Esophagus squamous epithelium (tissue), 4 donors: ENCODE data around the gene PDCD4.

Experiments
- POLR2A ChIP-seq, 4 donors: fragments of 450-650 bp; IDR thresholded peaks; one replicate each; pipeline ENCODE4 v1.6.1; 2017; ENCODE audit warnings: antibody characterized with exemption in 4 of 4, mild to moderate bottlenecking in 4 of 4, moderate library complexity in 3 of 4
- TF ChIP-seq, protein P1 (sequence below), 6 experiments: fragments of 450-650 bp in 4 of 6; fragments of 200-600 bp in 2 of 6; sonication (generic) in 2 of 6; IDR thresholded peaks; one replicate each; pipeline ENCODE4 v1.5.1; 2016 to 2019; ENCODE audit warnings: antibody characterized with exemption in 6 of 6, mild to moderate bottlenecking in 4 of 6, moderate library complexity in 4 of 6

DNA sequence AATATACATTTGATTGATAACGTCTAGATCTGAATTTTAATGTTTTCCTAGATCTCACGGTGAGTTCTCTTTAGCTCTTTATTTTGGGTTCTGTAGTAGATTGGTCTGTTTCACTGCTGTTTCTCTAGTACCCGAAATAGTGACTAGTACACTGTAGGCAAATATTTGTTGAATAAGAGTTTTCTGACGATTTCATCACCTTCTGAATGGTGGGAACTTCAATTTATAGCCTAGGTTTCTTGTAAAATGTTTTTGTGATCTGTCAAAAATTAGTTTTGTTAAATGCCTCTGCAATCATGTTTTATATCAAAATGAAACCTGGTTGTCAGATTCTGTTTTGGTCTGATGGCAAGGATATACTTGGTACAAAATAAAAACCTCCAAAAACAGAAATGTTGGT, 10.2 kb downstream of the PDCD4 start:
- no peak for TF ChIP-seq POLR2A (IDR thresholded peaks at IDR 0.05)
- TF ChIP-seq, protein P1, sequence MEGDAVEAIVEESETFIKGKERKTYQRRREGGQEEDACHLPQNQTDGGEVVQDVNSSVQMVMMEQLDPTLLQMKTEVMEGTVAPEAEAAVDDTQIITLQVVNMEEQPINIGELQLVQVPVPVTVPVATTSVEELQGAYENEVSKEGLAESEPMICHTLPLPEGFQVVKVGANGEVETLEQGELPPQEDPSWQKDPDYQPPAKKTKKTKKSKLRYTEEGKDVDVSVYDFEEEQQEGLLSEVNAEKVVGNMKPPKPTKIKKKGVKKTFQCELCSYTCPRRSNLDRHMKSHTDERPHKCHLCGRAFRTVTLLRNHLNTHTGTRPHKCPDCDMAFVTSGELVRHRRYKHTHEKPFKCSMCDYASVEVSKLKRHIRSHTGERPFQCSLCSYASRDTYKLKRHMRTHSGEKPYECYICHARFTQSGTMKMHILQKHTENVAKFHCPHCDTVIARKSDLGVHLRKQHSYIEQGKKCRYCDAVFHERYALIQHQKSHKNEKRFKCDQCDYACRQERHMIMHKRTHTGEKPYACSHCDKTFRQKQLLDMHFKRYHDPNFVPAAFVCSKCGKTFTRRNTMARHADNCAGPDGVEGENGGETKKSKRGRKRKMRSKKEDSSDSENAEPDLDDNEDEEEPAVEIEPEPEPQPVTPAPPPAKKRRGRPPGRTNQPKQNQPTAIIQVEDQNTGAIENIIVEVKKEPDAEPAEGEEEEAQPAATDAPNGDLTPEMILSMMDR (IDR thresholded peaks at IDR 0.05) = no peak
